ENCODE results near the gene POLR1G. TPM values are rescaled to one million over a fixed set of nuclear protein-coding genes. Genes with fewer than 3 reads are reported as not detected.

Gene POLR1G
- total and polyA plus RNA-seq, 4 donors: 1.1 to 2.4 (median 1.9) TPM

DNA sequence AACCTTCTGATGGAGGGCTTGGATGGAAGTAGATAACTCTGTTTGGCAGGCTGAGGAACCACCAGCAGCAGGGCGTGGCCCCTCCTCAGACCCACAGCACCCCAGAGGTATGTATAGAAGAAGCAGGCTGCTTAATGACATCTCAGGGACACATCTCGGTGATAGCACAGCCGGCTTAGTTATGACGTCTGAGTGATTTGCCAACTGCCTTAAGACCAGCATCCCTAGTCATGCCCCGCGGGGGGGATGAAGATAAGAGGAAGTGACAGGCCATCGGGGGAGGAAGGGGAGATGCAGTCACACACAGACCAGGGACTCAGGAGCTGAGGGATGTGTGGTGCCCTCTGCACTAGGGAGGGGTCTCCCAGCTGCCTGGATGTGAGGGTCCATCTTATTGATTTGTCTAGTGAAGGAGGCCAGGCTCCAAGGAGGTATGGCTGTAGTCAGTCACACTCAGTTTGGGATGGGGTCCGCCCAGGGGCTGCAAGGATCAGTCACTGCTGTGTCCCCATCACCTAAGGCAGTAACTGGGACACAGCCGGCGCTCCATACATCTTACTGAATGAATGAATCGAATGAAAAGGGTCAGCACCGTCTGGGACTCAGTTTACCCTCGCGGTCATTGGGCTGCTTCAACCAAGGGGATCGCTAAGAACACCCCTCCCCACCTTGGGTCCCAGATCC lies 36.5 kb downstream of the POLR1G start:
- peaks cover 4 to 17% (median 9%) of the 10 kb centered on the region in 4 donors for H3K4me1 ChIP-seq (ENCODE audit: control insufficient read depth in 4 of 4, insufficient read depth in 4 of 4, low read length in 3 of 4)
- peak overlapping the region; percentile 5 to 33 for H3K27ac ChIP-seq (ENCODE audit: low read depth in 1 of 2, low read length in 2 of 2)
- 22% methylated on average over 15 of the region's 15 CpGs for WGBS
- DNase-seq (ENCODE audit: low spot score): no peak
- no peak overlapping the region for H3K9ac ChIP-seq (ENCODE audit: low read depth in 1 of 2, low read length in 2 of 2)
- no peaks in the 10 kb centered on the region for H3K9me3 ChIP-seq (ENCODE audit: control insufficient read depth in 4 of 4, low read length in 3 of 4)
- no peaks in the 10 kb centered on the region for H3K36me3 ChIP-seq (ENCODE audit: control insufficient read depth in 4 of 4, insufficient read depth in 3 of 4, low read depth in 1 of 4, low read length in 3 of 4)
- no peak for TF ChIP-seq JUND (IDR thresholded peaks at IDR 0.05)
- TF ChIP-seq, protein P1, sequence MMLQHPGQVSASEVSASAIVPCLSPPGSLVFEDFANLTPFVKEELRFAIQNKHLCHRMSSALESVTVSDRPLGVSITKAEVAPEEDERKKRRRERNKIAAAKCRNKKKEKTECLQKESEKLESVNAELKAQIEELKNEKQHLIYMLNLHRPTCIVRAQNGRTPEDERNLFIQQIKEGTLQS (IDR thresholded peaks at IDR 0.05): no peak
- TF ChIP-seq, protein P2, sequence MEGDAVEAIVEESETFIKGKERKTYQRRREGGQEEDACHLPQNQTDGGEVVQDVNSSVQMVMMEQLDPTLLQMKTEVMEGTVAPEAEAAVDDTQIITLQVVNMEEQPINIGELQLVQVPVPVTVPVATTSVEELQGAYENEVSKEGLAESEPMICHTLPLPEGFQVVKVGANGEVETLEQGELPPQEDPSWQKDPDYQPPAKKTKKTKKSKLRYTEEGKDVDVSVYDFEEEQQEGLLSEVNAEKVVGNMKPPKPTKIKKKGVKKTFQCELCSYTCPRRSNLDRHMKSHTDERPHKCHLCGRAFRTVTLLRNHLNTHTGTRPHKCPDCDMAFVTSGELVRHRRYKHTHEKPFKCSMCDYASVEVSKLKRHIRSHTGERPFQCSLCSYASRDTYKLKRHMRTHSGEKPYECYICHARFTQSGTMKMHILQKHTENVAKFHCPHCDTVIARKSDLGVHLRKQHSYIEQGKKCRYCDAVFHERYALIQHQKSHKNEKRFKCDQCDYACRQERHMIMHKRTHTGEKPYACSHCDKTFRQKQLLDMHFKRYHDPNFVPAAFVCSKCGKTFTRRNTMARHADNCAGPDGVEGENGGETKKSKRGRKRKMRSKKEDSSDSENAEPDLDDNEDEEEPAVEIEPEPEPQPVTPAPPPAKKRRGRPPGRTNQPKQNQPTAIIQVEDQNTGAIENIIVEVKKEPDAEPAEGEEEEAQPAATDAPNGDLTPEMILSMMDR (IDR thresholded peaks at IDR 0.05; ENCODE audit: low read depth, low read length, missing input control): no peak
- TF ChIP-seq FOXA1 (IDR thresholded peaks at IDR 0.05): no peak
- TF ChIP-seq, protein P3, sequence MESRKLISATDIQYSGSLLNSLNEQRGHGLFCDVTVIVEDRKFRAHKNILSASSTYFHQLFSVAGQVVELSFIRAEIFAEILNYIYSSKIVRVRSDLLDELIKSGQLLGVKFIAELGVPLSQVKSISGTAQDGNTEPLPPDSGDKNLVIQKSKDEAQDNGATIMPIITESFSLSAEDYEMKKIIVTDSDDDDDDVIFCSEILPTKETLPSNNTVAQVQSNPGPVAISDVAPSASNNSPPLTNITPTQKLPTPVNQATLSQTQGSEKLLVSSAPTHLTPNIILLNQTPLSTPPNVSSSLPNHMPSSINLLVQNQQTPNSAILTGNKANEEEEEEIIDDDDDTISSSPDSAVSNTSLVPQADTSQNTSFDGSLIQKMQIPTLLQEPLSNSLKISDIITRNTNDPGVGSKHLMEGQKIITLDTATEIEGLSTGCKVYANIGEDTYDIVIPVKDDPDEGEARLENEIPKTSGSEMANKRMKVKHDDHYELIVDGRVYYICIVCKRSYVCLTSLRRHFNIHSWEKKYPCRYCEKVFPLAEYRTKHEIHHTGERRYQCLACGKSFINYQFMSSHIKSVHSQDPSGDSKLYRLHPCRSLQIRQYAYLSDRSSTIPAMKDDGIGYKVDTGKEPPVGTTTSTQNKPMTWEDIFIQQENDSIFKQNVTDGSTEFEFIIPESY (IDR thresholded peaks at IDR 0.05): no peak
- TF ChIP-seq RXRA (IDR thresholded peaks at IDR 0.05): no peak
- TF ChIP-seq NR2F2 (IDR thresholded peaks at IDR 0.05): no peak
- TF ChIP-seq HNF4G (IDR thresholded peaks at IDR 0.05): no peak
- TF ChIP-seq SP1 (IDR thresholded peaks at IDR 0.05): no peak
- TF ChIP-seq, protein P4, sequence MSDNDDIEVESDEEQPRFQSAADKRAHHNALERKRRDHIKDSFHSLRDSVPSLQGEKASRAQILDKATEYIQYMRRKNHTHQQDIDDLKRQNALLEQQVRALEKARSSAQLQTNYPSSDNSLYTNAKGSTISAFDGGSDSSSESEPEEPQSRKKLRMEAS (IDR thresholded peaks at IDR 0.05): no peak
- no peak for TF ChIP-seq GABPA (IDR thresholded peaks at IDR 0.05 in 1 of 2, conservative IDR thresholded peaks at IDR 0.05 in 1 of 2)
- TF ChIP-seq YY1 (IDR thresholded peaks at IDR 0.05): no peak
- TF ChIP-seq RAD21 (IDR thresholded peaks at IDR 0.05): no peak
- TF ChIP-seq, protein P5, sequence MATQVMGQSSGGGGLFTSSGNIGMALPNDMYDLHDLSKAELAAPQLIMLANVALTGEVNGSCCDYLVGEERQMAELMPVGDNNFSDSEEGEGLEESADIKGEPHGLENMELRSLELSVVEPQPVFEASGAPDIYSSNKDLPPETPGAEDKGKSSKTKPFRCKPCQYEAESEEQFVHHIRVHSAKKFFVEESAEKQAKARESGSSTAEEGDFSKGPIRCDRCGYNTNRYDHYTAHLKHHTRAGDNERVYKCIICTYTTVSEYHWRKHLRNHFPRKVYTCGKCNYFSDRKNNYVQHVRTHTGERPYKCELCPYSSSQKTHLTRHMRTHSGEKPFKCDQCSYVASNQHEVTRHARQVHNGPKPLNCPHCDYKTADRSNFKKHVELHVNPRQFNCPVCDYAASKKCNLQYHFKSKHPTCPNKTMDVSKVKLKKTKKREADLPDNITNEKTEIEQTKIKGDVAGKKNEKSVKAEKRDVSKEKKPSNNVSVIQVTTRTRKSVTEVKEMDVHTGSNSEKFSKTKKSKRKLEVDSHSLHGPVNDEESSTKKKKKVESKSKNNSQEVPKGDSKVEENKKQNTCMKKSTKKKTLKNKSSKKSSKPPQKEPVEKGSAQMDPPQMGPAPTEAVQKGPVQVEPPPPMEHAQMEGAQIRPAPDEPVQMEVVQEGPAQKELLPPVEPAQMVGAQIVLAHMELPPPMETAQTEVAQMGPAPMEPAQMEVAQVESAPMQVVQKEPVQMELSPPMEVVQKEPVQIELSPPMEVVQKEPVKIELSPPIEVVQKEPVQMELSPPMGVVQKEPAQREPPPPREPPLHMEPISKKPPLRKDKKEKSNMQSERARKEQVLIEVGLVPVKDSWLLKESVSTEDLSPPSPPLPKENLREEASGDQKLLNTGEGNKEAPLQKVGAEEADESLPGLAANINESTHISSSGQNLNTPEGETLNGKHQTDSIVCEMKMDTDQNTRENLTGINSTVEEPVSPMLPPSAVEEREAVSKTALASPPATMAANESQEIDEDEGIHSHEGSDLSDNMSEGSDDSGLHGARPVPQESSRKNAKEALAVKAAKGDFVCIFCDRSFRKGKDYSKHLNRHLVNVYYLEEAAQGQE (IDR thresholded peaks at IDR 0.05): no peak
- TF ChIP-seq TAF1 (conservative IDR thresholded peaks at IDR 0.05): no peak
- TF ChIP-seq FOXA2 (IDR thresholded peaks at IDR 0.05): no peak
- no peak for TF ChIP-seq EGR1 (IDR thresholded peaks at IDR 0.05; ENCODE audit: low read depth in 2 of 2)
- no peak for TF ChIP-seq HNF4A (conservative IDR thresholded peaks at IDR 0.05)
- no peaks in the 10 kb centered on the region for H3K27me3 ChIP-seq (ENCODE audit: control insufficient read depth in 4 of 4, insufficient read depth in 4 of 4, low read length in 3 of 4)
- H3K4me3 ChIP-seq (ENCODE audit: low read depth in 1 of 3, low read length in 3 of 3): no peak overlapping the region
